ENCODE measurements around the gene COL7A1. TPM values are rescaled to one million over a fixed set of nuclear protein-coding genes. Genes with fewer than 3 reads are reported as not detected.

COL7A1 gene
- total RNA-seq, 1 experiment from 2014 or later: 16.4 TPM

DNA sequence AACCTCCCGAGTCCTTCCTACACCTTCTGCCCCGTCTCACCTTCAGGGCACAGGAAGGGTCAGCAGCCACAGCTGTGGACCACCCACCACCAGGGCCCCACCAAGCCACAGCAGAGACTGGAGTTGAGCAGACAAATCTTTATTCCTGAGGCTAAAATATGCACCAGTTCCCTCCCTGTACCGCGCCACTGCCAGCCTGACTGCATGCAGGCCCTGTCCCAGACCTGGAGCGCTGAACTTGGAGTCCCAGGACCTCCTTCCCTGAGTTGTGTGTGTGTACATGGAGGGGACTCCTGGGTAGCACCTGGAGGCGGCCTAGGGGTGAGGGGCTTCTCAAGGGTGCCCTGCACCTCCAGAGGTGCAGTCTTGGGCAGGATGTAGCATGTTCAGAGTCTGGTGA, 30.5 kb upstream of the COL7A1 start:
- Histone ChIP-seq H3K9me3 (ENCODE audit: low read depth, low read length, poor library complexity, severe bottlenecking) (no peaks in the 10 kb centered on the region), H3K27ac (ENCODE audit: low read depth, low read length, poor library complexity, severe bottlenecking) (no peak overlapping the region), H3K36me3 (ENCODE audit: insufficient read depth, low read length, poor library complexity, severe bottlenecking) (no peaks in the 10 kb centered on the region), H3K4me3 (ENCODE audit: low read depth, low read length, poor library complexity, severe bottlenecking) (no peak overlapping the region), H3K4me1 (ENCODE audit: insufficient read depth, low read length, poor library complexity, severe bottlenecking) (no peaks in the 10 kb centered on the region), H3K27me3 (replicated peaks; ENCODE audit: insufficient read depth, low read depth, low read length, poor library complexity) (no peaks in the 10 kb centered on the region)
- intact Hi-C loops (cut with micrococcal nuclease; ENCODE audit: unreplicated experiment): no loop called here
- ChIA-PET POLR2A (ENCODE audit: low non-redundant PET) (no interaction called here), CTCF (no interaction called here)
- TF ChIP-seq CTCF (conservative IDR thresholded peaks at IDR 0.05; ENCODE audit: low read depth, low read length): no peak
- TF ChIP-seq EZH2 (IDR thresholded peaks at IDR 0.05; ENCODE audit: borderline replicate concordance, low read depth, low read length, poor library complexity, severe bottlenecking): no peak
- no TSS peak for BruUV-seq (replicated peaks)
- no peak for DNase-seq (ENCODE audit: low spot score)

DNA sequence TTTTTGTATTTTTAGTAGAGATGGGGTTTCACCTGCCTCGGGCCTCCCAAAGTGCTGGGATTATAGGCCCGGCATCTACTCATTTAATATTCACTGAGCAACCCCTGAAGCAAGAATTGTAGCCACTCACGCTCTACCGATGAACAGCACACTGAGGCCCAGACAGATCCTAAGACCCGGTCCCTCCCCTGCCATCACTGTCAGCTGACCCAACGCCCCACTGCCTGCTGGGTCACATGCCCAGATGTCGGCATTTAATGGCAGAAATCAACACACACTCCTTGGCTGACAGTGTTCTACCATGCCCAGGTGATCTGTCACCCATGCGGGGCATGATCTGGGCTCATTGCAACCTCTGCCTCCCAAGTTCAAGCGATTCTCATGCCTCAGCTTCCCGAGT, 29.6 kb upstream of the COL7A1 start:
- H3K4me1 ChIP-seq (ENCODE audit: insufficient read depth, low read length, poor library complexity, severe bottlenecking): no peaks in the 10 kb centered on the region
- DNase-seq (ENCODE audit: low spot score): no peak
- H3K27me3 ChIP-seq (replicated peaks; ENCODE audit: insufficient read depth, low read depth, low read length, poor library complexity): no peaks in the 10 kb centered on the region
- TF ChIP-seq EZH2 (IDR thresholded peaks at IDR 0.05; ENCODE audit: borderline replicate concordance, low read depth, low read length, poor library complexity, severe bottlenecking): no peak
- TF ChIP-seq CTCF (conservative IDR thresholded peaks at IDR 0.05; ENCODE audit: low read depth, low read length): no peak
- no peaks in the 10 kb centered on the region for H3K9me3 ChIP-seq (ENCODE audit: low read depth, low read length, poor library complexity, severe bottlenecking)
- H3K36me3 ChIP-seq (ENCODE audit: insufficient read depth, low read length, poor library complexity, severe bottlenecking): no peaks in the 10 kb centered on the region
- no TSS peak for BruUV-seq (replicated peaks)
- ChIA-PET CTCF (no interaction called here), POLR2A (ENCODE audit: low non-redundant PET) (no interaction called here)
- intact Hi-C loops (cut with micrococcal nuclease; ENCODE audit: unreplicated experiment): no loop called here
- H3K4me3 ChIP-seq (ENCODE audit: low read depth, low read length, poor library complexity, severe bottlenecking): no peak overlapping the region
- no peak overlapping the region for H3K27ac ChIP-seq (ENCODE audit: low read depth, low read length, poor library complexity, severe bottlenecking)

- no peak for DNase-seq (ENCODE audit: low spot score)
Measured at GRCh38 chr3:48623851-48624547, 28.9 kb upstream of the COL7A1 start.

More at GRCh38 chr3:48623851-48624547, 28.9 kb upstream of the COL7A1 start:
- Histone ChIP-seq H3K4me1 (ENCODE audit: insufficient read depth, low read length, poor library complexity, severe bottlenecking) (no peaks in the 10 kb centered on the region), H3K36me3 (ENCODE audit: insufficient read depth, low read length, poor library complexity, severe bottlenecking) (no peaks in the 10 kb centered on the region), H3K27ac (ENCODE audit: low read depth, low read length, poor library complexity, severe bottlenecking) (no peak overlapping the region), H3K9me3 (ENCODE audit: low read depth, low read length, poor library complexity, severe bottlenecking) (no peaks in the 10 kb centered on the region), H3K4me3 (ENCODE audit: low read depth, low read length, poor library complexity, severe bottlenecking) (no peak overlapping the region), H3K27me3 (replicated peaks; ENCODE audit: insufficient read depth, low read depth, low read length, poor library complexity) (no peaks in the 10 kb centered on the region)
- no peak for TF ChIP-seq CTCF (conservative IDR thresholded peaks at IDR 0.05; ENCODE audit: low read depth, low read length)
- TF ChIP-seq EZH2 (IDR thresholded peaks at IDR 0.05; ENCODE audit: borderline replicate concordance, low read depth, low read length, poor library complexity, severe bottlenecking): no peak
- ChIA-PET POLR2A (ENCODE audit: low non-redundant PET) (no interaction called here), CTCF (interaction anchor here (0.5 kb wide), 1 partner anchor 10 kb away, joined by 3 read pairs; no protein-coding TSS in a partner anchor)
- no TSS peak for BruUV-seq (replicated peaks)
- intact Hi-C loops (cut with micrococcal nuclease; ENCODE audit: unreplicated experiment): no loop called here

Data from A673 (cell line).